Left kidney (tissue), 2 donors: Measurements from ENCODE around the gene GSDME. TPM values are rescaled to one million over a fixed set of nuclear protein-coding genes. Genes with fewer than 3 reads are reported as not detected.
A peak's percentile ranks its signal among the peaks of the same experiment; 100 is the strongest.

Experiments
- DNase-seq: peaks from one replicate; pipeline ENCODE4 v3.0.0-alpha.2; 2013
- polyA plus RNA-seq: library from polyadenylated mRNA; unstranded; fragments of 120-200 nt; gene quantifications from one replicate; pipeline ENCODE4 v1.2.1, GENCODE V29; 2013; ENCODE audit not compliant: insufficient read length

Gene GSDME
- polyA plus RNA-seq, 1 donor: 16.5 TPM

- DNase-seq: no peak
Observed at GRCh38 chr7:24704311-24704710, 53.0 kb downstream of the GSDME start.

GRCh38 chr7:24703296-24703695 is 54.0 kb downstream of the GSDME start:
- no peak for DNase-seq

- no peak for DNase-seq
Observed at GRCh38 chr7:24702755-24703154, 54.5 kb downstream of the GSDME start.

- no peak for DNase-seq
Observed at GRCh38 chr7:24701261-24702235, 55.7 kb downstream of the GSDME start.

GRCh38 chr7:24700521-24701260 is 56.6 kb downstream of the GSDME start:
- DNase-seq: no peak

GRCh38 chr7:24698531-24699266 is 58.6 kb downstream of the GSDME start:
- no peak for DNase-seq

GRCh38 chr7:24697416-24697815 is 59.8 kb downstream of the GSDME start:
- no peak for DNase-seq

- DNase-seq: no peak
Observed at GRCh38 chr7:24692592-24692991, 64.7 kb downstream of the GSDME start.

GRCh38 chr7:24690251-24690650 is 67.0 kb downstream of the GSDME start:
- DNase-seq: no peak

- DNase-seq: no peak
Observed at GRCh38 chr7:24685708-24686107, 71.6 kb downstream of the GSDME start.

- DNase-seq: no peak
Observed at GRCh38 chr7:24670782-24671181, 86.5 kb downstream of the GSDME start.

GRCh38 chr7:24669971-24670591 is 87.2 kb downstream of the GSDME start:
- DNase-seq: no peak

- no peak for DNase-seq
Observed at GRCh38 chr7:24668927-24669635, 88.2 kb downstream of the GSDME start.

GRCh38 chr7:24665564-24666294 is 91.5 kb downstream of the GSDME start:
- peak; percentile 47 for DNase-seq

GRCh38 chr7:24660546-24660945 is 96.7 kb downstream of the GSDME start:
- DNase-seq: no peak

- no peak for DNase-seq
Observed at GRCh38 chr7:24659505-24659904, 97.8 kb downstream of the GSDME start.

- DNase-seq: no peak
Observed at GRCh38 chr7:24657980-24658379, 99.3 kb downstream of the GSDME start.

GRCh38 chr7:24656608-24657007 is 100.7 kb downstream of the GSDME start:
- no peak for DNase-seq

- no peak for DNase-seq
Observed at GRCh38 chr7:24654305-24654704, 103.0 kb downstream of the GSDME start.

GRCh38 chr7:24653316-24654085 is 103.8 kb downstream of the GSDME start:
- no peak for DNase-seq
